HG02759 (cell line): Measurements from ENCODE around the gene APOL5.

Experiments
- ATAC-seq: cut with Tn5 transposase; IDR thresholded peaks from one replicate; pipeline ENCODE4 v1.9.1; 2021; ENCODE audit warnings: mild to moderate bottlenecking, moderate library complexity; ENCODE audit not compliant: unreplicated experiment

The APOL5 gene

DNA sequence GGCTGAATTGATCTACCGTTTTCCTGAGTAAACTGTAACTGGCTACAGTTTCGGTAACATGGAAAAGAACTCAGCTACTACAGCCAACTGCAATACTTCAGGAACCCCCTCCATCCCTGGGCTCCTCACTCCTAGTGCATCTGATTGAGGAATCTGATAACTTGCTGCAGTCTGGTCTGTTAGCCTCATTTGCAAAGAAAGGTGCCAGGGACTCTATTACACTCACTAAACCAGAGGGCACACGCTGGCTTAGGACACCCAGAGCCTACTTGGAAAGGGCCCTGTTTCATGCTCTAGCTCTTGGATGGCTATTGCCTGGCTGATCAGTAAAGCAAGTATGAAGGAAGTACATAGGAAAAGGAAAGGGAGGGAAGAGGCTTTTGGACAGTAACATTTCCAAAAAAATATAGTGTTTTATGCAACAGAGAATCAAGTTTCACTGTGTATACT is 22.3 kb downstream of the APOL5 start:
- no peak for ATAC-seq

DNA sequence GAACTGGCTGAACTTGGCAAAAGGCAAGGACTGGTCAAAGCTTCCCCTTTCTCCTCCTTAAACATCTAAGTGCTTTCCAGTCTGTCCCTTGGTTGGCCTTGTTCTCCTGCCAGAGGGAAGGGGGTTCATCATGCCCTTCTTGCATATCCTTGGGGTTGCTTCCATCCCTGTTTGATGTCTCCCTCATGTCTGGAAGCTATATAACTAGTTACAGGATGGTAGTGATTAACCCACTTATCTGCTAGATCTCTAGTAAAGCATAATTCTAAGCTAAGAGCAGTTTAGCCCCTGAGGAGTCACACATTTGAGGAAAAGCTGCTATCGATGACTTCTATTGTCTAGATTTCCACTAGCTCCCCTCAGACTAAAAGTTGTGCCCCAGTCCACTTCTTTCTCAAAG is 22.9 kb downstream of the APOL5 start:
- ATAC-seq = no peak

DNA sequence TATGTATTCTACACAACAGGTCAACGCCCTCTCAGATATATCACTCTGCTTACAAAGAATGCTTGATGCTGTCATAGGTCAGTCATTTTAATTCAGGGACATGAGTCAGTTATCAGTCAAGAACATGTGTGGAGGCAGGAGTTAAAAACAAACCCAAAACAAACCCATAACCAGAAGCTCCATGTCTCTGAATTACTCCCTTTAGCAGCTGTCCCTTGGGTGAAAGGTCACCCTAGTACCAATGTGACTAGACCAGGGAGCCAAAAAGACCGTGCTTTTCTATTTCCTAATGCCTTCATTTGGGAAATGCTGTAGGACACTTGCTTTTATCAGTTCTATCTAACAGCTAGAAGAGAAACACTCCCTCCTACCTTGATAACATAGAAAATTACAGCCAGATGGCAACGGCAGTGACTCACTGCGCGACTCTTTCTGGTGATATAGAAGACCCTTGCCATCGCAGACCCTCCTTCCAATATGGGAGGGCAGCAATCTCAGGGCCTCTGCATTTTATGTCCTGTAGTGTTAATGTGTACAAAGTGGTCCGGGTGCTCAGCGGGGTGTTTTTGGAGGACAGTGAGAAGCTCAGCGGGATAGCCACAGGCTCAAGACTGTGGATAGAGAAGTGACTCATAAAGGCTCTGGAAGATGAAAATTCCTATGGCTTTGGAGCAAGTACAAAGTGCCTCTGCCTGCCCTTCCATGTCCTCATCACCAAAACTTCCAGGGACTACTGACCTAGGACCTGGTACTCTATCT is 24.8 kb downstream of the APOL5 start:
- no peak for ATAC-seq

DNA sequence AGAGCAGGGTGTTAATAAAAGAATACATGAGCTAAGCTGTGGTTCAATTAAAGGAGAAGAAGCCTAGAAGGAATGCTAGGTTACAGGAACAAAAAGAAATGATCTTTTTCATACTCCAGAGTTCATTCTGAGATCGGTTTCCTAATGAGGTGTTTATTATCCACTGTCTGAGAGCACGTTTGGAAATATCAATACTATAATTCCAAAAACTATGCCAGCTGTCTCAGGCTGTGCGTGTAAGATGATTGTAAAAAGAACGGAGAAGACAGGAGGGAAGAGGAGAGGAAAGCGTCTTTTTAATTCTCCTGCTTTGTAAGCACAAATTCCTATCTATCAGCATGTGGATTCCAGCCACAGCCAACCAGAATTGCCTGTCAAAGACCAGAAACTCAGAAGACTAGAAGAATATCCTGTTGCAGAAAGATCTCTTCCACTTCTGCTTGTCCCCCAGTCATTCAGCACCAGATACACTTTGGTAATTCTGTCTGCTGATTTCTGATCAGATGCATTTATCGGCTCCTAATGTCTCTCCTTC is 25.7 kb downstream of the APOL5 start:
- ATAC-seq = no peak

DNA sequence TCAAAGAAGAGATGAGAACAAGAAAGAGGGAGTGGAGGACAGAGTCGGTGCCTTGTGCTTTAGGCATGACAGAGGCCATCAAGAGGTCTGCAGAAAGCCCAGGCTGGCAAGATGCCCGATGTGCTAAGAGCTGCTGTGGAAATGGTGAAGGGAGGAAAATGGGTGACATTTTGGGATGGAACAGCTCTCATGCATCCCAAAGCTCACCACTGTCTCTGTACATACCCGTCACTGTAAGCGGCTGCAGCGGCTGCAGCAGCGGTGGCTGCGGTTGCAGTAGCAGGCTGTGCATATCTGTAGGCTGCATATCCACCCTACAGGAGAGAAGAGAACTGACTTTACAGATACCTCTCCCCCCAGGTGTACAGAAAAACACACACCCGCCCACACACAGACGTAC is 28.6 kb downstream of the APOL5 start:
- no peak for ATAC-seq

DNA sequence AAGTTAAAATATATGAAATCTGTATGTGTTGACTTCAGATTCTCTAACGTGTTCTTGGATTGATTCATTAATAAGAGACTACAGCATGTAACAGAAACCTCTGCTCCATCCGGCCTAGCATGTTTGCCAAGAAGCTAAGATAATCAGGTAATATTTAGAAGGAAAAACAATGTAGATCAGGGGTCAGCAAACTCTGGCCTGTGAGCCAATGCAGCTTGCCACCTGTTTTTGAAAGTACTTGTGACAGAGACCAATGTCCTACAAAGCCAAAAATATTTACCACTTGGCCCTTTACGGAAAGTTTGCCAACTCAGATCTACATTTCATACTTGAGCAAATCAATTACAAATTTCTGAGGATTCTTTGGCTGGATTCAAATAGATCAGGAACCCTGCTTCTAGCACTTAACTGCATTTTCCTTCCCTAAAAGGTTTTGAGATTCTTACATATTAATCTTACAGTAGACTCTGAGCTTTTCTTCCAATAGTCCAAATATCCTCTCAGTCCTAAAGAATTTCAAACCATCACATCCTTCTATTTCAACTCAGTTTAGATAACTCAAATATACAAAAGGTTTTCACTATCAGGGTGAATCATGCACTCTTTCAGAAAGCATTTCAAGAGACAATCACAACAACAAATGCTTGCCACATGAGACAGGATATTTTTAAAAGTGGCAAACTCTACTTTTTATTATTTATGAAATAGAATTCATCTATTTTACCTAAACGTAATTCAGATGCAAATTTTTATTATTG is 29.5 kb downstream of the APOL5 start:
- no peak for ATAC-seq

DNA sequence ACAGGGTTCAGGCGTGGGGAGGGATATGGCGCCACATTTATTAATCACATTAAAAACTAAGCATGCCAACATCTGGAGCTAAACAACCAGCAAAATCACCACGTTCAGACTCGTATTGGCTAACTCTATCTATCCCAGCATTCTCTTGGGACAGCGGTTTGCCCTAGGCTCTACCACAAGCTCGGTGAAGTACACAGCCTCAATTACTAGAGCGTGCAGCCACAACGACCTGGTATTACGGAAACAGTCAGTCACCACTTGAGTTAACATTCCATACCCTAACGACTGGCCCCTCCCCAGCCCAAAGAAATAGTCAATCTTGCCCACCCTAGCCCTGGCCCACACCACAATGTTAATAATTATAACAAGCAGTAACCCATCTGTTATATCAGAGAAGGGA is 32.1 kb downstream of the APOL5 start:
- ATAC-seq = peak; percentile 83

DNA sequence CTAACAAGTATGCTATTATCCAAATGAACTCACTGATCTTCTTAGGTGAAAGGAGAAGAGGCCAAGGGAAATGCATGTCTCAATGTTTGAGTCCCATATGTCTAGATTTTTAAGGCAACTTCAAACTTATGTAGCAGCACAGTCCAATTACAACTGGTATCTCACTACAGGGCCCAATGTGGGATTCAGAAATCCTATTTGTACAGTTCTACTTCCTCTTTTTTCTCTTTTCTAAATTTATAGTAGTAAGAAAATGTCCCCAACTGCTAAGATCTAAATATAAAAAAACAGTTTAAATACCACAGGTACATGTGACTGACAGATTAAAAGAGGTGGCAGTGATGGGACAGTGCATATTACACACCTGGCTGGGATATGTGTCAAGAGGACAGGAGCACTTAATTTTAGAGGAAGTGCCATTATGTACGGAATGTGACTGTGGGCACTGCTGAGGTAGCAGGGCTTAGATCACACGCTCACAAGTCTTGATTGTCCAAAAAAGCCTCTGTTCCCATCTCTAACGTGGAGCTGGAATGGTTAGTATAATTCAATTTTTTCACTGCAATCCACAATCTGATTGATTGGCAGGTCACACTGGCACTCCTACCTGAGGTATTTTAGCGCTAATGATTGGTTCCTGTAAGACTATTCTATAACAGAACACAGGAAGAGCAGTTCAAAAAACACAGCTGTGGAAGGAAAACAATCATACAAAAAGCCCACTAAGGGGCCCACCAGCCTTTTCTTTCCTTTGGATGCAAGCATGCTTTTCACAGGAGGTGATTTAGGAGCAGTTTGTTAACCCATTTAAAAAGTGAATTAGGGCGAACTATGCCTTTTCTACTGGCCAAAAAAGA is 34.6 kb downstream of the APOL5 start:
- ATAC-seq = no peak

DNA sequence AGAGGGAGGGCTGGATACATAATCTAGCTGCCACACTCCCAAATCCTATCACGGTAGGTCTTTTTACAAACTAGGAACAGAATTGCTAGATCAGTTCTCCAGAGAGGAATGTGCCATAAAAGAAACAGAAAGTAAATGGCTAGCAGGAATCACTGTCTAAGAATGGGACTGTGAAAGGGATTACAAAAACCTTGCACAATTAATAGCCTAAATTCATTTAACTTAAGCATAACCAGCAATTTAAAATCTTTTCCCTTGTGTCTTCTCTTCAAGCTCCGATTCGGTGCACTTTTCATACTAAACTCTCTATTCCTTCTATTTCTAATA is 35.2 kb downstream of the APOL5 start:
- no peak for ATAC-seq

DNA sequence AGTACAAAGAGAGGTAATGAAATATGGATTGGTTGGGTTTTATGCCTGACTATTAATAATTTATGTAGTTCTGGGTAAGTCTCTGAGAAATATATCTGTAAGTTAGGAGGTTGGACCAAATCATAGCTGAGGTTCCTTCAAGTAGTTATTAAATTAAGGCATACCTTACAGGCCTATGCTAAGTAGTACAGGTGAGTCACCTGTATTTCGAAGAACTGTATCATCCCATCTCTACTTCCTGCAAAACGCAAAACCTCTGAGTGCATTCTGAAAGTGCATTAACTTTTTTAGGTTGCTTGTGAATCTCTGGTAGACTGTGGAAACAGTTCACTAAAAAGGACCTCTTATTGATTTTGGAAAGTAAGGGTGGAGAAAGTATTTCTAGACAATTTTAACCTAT is 37.1 kb downstream of the APOL5 start:
- ATAC-seq = no peak

DNA sequence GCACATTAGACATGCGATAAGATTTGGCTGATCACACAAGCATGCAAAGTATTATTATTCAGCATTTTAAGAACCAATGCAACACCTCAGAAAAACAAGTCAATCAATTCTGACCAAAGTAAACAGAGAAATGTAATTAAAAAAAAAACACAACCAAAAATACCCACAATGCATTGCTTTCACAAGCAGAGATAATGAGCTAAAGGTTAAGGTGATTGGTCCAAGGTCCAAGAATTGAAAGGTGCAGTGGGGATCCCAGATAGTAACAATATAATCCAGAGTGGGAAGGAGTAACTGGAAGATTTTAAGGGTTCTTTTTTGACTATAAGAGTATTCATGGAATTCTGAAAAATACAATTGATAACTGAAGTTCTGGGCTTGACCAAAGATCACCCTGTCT is 39.0 kb downstream of the APOL5 start:
- no peak for ATAC-seq

DNA sequence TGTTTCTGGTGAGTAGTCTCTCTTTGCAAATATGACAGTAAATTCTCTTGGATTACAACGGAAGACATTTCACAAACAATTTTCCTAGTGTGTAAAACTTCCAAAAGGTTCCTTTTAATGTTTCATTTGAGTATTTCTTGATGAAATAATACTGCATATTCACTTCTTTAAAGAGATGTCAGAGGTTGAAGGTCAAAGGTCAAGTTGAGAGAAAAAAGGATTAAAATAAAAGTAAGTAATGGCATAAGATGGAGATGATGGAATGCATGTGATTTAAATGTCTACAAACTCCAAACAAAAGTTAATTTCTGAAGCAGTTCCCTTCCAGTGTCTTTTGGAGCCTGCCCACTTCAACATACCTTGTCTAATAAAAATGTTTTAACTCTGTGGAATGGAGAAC is 40.7 kb downstream of the APOL5 start:
- ATAC-seq = no peak

DNA sequence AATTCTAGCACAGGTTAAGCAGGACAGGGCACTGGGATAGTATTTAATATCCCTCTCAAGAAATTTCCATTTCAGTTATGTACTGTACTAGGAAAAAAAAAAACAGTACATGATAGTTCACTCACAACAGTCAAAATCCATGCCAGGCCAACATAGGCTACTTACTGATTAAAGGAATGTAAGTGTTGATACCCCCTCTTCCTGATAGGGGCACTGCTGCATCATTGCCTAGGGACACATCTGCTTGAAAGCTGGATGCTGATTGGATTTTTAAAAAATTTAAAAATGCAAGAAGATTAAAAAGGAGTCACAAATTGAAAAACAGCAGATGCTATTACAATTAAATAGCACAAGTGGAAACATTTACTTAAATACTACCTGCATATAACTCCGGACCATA is 43.4 kb downstream of the APOL5 start:
- no peak for ATAC-seq

DNA sequence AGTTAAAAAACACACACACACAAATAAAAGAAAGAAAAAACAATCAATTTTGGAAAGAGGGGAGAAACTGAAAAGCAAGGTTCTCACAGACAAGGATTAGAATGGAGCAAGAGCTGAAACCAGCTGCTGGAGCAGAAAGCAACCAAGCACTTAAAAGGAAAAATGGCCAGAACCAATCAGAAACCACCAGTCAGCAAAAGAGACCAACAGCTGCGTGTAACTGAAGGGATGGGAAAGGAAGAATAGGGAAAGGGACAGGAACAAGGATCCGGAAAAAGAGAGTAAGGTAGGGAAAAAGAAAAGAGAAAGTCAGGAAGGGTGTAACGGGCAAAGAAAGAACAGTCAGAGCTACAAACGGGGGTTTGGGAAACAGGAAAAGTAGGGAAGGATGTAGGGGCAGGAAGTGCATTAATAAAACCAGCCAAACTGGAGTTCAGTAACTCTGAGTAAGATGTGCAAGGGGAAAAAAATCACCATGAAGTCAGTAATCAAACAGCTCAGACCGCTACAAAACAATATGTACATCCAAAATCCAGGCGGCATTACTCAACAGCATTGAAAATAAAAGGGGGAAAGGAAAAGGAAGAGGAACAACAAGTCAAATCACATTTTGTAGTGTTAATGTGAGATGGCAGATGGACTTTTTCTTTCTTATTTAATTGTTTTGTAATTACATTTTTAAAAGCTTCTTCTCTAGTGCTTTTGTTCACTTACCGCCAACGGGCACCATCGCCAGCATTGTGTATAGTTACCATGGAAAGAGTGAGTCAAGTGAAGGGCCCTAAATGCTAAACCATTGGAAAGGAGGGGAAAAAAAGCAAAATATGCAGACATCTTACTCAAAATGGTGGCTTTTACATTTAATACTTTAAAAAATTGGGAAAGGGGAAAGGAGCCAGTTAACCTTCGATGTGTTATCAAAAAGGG is 49.2 kb downstream of the APOL5 start:
- no peak for ATAC-seq

DNA sequence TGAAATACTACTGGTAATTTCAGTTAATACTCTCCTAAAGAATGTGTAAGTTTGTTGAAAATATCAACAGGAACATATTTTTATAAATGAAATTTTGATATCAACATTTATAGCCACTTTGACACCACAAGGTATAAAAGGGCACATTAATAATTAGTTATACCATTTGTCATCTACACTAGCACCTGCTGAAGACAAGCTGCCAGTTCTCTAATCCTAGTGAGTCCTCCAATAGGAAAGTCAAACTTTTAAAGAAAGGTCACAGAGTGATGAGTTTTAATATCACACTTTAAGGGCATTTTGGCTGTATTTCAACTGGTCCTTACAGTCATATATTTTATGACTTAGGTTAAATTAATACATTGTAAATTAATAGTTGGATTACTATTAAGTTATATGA is 52.3 kb downstream of the APOL5 start:
- ATAC-seq = no peak

DNA sequence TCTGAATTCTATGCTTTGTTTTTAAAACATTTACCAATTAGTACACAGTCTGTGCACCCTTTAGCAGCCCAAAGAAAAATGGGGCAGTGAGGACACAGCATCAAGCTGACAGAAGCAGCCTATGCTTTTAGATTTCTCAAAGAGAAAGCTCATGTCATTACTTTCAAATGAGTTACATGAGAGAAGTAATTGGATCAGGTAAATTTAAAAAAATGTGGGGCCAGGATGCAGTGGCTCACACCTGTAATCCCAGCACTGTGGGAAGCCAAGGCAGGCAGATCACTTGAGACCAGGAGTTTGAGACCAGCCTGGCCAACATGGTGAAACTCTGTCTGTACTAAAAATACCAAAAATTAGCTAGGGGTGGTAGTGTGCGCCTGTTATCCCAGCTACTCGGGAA is 57.7 kb downstream of the APOL5 start:
- ATAC-seq = no peak

DNA sequence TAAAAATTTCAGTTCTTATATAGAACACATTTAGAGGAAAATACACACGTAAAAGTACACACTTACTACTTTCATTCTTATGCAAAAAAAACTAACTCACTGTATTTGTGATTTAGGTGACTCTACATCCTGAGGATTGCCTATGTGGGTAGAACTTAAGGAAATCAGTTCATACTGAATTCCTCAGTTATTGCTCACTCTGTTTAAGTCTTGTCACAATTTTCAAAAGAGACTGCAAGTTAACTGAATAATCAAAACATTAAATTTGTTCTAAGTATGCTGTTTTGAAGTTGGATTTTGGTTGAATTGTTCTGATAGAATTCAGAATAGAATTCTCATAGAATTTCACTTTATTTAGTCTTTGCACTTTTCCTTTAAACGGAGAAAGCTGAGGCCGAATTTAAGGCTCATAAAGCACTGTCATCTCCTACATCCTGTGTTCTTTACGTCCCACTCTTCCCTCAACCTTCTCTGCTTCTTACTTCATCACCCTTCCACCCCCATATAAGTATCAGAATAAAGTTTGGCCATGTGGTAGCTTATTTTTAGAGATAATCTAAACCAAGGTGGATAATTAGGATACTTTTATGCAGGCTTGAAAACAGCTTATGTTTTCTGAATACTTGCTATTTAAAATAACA is 59.8 kb downstream of the APOL5 start:
- ATAC-seq = no peak
